Effector memory CD4-positive, alpha-beta T cell (primary cell): ENCODE results near the gene PCDHA1.
"Not testable (repeated sequence)": the region's sequence is repeated elsewhere in the genome, so short reads cannot be mapped to it uniquely, and the experiment has no call there.

ENCODE experiments used
- DNase-seq, 3 donors: peaks; one replicate each; pipeline ENCODE4 v3.0.0-alpha.2; 2020
- H3K27ac ChIP-seq: 2 replicates; pipeline ENCODE4 v1.7.0; 2013; ENCODE audit warnings: mild to moderate bottlenecking, low read length, moderate library complexity; ENCODE audit not compliant: insufficient read depth, poor library complexity, severe bottlenecking
- H3K27me3 ChIP-seq: replicated peaks from 2 replicates; pipeline ENCODE4 v1.7.0; 2013; ENCODE audit warnings: mild to moderate bottlenecking, low read length; ENCODE audit not compliant: insufficient read depth, control insufficient read depth, poor library complexity, severe bottlenecking
- H3K36me3 ChIP-seq: 2 replicates; pipeline ENCODE4 v1.7.0; 2013; ENCODE audit warnings: mild to moderate bottlenecking, low read length, moderate library complexity; ENCODE audit not compliant: control insufficient read depth, insufficient read depth
- H3K4me1 ChIP-seq: 2 replicates; pipeline ENCODE4 v1.7.0; 2013; ENCODE audit warnings: low read length, mild to moderate bottlenecking; ENCODE audit not compliant: control insufficient read depth, insufficient read depth, poor library complexity, severe bottlenecking
- H3K4me3 ChIP-seq: 2 replicates; pipeline ENCODE4 v1.7.0; 2013; ENCODE audit warnings: low read length, low read depth, mild to moderate bottlenecking; ENCODE audit not compliant: insufficient read depth, poor library complexity, severe bottlenecking
- H3K9me3 ChIP-seq: 2 replicates; pipeline ENCODE4 v1.7.0; 2013; ENCODE audit warnings: mild to moderate bottlenecking, low read length, moderate library complexity; ENCODE audit not compliant: control insufficient read depth

PCDHA1 gene

DNA sequence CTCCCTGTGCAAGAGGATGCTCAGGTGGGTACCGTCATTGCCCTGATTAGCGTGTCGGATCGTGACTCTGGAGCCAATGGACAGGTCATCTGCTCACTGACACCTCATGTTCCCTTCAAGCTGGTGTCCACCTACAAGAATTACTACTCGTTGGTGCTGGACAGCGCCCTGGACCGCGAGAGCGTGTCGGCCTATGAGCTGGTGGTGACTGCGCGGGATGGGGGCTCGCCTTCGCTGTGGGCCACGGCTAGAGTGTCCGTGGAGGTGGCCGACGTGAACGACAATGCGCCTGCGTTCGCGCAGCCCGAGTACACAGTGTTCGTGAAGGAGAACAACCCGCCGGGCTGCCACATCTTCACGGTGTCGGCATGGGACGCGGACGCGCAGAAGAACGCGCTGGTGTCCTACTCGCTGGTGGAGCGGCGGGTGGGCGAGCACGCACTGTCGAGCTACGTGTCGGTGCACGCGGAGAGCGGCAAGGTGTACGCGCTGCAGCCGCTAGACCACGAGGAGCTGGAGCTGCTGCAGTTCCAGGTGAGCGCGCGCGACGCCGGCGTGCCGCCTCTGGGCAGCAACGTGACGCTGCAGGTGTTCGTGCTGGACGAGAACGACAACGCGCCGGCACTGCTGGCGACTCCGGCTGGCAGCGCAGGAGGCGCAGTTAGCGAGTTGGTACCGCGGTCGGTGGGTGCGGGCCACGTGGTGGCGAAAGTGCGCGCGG, 90.8 kb downstream of the PCDHA1 start:
- DNase-seq, H3K27ac ChIP-seq, H3K4me1 ChIP-seq, H3K36me3 ChIP-seq, H3K4me3 ChIP-seq, H3K9me3 ChIP-seq, H3K27me3 ChIP-seq: not testable (repeated sequence)

DNA sequence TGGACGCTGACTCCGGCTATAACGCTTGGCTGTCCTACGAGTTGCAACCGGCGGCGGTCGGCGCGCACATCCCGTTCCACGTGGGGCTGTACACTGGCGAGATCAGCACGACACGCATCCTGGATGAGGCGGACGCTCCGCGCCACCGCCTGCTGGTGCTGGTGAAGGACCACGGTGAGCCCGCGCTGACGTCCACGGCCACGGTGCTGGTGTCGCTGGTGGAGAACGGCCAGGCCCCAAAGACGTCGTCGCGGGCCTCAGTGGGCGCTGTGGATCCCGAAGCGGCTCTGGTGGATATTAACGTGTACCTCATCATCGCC, 91.3 kb downstream of the PCDHA1 start:
- Histone ChIP-seq H3K36me3 (no peaks in the 10 kb centered on the region), H3K27ac (no peak overlapping the region), H3K4me3 (no peak overlapping the region), H3K27me3 (peaks cover 4% of the 10 kb centered on the region), H3K9me3 (peaks cover 12% of the 10 kb centered on the region), H3K4me1 (no peaks in the 10 kb centered on the region)
- no peak for DNase-seq

DNA sequence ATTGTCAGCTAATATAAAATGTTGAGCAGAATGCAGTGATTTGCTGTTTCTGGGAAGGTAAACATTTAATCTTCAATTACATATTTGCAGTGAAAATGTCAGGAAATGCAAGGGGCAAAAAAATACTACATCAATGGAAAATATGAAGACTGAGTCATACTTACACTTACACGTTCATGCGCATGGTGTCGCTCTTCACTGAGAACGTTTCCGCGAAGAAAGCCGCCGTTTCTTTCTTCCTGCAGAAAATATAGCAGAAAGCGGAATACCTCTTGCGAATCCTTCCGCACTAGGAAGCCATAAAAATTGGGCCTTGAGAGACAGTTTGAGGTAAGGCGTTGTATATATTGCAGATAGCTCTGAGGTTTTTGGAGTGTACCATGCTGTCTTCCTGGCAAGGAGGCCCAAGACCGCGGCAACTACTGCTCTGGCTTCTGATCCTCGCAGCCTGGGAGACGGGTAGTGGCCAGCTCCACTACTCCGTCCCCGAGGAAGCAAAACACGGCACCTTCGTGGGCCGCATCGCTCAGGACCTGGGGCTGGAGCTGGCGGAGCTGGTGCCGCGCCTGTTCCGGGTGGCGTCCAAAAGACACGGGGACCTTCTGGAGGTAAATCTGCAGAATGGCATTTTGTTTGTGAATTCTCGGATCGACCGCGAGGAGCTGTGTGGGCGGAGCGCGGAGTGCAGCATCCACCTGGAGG, 96.1 kb downstream of the PCDHA1 start, which contains the start of gene PCDHA13:
Gene PCDHA13, plus strand, starts transcription at position 236 of the 702 bp plus-strand sequence. Its CDS starts 145 bp downstream, at position 381.
- DNase-seq: no peak
- Histone ChIP-seq H3K27ac (no peak within 1 kb of the TSS), H3K4me3 (no peak within 1 kb of the TSS), H3K36me3 (no peaks in the 10 kb centered on the region), H3K4me1 (no peaks in the 10 kb centered on the region), H3K9me3 (peaks cover 6% of the 10 kb centered on the region), H3K27me3 (peaks cover 4% of the 10 kb centered on the region)

DNA sequence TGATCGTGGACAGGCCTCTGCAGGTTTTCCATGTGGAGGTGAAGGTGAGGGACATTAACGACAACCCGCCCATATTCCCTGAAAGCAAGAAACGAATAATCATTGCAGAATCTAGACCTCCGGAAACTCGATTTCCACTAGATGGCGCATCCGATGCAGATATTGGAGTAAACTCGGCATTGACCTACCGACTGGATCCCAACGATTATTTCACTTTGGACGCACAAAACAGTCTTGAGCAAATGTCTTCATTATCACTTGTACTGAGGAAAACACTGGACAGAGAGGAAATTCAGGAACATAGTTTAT, 96.6 kb downstream of the PCDHA1 start:
- peaks cover 4% of the 10 kb centered on the region for H3K27me3 ChIP-seq
- no peak for DNase-seq
- peaks cover 6% of the 10 kb centered on the region for H3K9me3 ChIP-seq
- H3K27ac ChIP-seq: no peak overlapping the region
- H3K4me3 ChIP-seq: no peak overlapping the region
- H3K4me1 ChIP-seq: no peaks in the 10 kb centered on the region
- H3K36me3 ChIP-seq: no peaks in the 10 kb centered on the region

DNA sequence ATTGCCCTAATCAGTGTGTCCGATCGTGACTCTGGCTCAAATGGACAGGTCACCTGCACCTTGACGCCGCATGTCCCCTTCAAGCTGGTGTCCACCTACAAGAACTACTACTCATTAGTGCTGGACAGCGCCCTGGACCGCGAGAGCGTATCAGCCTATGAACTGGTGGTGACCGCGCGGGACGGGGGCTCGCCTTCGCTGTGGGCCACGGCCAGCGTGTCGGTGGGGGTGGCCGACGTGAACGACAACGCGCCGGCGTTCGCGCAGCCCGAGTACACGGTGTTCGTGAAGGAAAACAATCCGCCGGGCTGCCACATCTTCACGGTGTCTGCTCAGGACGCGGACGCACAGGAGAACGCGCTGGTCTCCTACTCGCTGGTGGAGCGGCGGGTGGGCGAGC, 97.4 kb downstream of the PCDHA1 start:
- H3K27ac ChIP-seq: no peak overlapping the region
- H3K4me3 ChIP-seq: no peak overlapping the region
- H3K4me1 ChIP-seq: no peaks in the 10 kb centered on the region
- no peak for DNase-seq
- H3K9me3 ChIP-seq: peaks cover 6% of the 10 kb centered on the region
- no peaks in the 10 kb centered on the region for H3K36me3 ChIP-seq
- peaks cover 4% of the 10 kb centered on the region for H3K27me3 ChIP-seq

DNA sequence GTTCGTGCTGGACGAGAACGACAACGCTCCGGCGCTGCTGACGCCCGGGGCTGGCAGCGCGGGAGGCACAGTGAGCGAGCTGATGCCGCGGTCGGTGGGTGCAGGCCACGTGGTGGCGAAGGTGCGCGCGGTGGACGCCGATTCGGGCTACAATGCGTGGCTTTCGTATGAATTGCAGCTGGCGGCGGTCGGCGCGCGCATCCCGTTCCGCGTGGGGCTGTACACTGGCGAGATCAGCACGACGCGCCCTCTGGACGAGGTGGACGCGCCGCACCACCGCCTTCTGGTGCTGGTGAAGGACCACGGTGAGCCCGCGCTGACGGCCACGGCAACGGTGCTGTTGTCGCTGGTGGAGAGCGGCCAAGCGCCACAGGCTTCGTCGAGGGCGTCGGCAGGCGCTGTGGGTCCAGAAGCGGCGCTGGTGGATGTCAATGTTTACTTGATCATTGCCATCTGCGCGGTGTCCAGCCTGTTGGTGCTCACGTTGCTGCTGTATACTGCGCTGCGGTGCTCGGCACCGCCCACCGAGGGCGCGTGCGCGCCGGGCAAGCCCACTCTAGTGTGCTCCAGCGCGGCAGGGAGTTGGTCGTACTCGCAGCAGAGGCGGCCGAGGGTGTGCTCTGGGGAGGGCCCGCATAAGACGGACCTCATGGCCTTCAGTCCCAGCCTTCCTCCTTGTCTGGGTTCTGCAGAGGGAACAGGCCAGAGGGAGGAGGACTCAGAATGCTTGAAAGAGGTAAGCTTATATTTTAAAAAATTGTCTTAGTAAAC, 98.2 kb downstream of the PCDHA1 start:
- Histone ChIP-seq H3K36me3 (no peaks in the 10 kb centered on the region), H3K4me1 (no peaks in the 10 kb centered on the region), H3K9me3 (peaks cover 6% of the 10 kb centered on the region), H3K27me3 (no peaks in the 10 kb centered on the region), H3K4me3 (no peak overlapping the region), H3K27ac (no peak overlapping the region)
- DNase-seq: no peak

DNA sequence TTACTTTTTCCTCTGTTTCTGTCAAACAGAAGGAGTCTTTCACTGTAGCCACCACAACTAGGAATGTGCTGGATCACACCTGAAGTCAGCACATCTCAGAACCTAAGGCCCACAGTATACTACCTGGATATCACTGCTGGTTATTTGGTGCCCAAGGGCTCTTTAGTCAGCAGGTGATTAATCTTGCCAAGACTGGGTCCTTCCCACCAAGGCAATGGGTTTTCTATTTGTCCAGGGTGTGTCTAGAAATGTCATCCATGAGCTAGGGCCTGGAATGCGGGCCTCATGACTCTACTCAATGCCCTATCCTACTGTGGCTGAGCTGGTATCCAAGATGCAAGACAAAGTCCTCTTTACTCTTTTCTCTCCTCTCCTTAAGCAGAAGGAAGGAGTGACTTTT, 130.4 kb downstream of the PCDHA1 start:
- Histone ChIP-seq H3K4me1 (no peaks in the 10 kb centered on the region), H3K9me3 (no peaks in the 10 kb centered on the region), H3K4me3 (no peak overlapping the region), H3K27ac (no peak overlapping the region), H3K36me3 (no peaks in the 10 kb centered on the region), H3K27me3 (no peaks in the 10 kb centered on the region)
- no peak for DNase-seq

DNA sequence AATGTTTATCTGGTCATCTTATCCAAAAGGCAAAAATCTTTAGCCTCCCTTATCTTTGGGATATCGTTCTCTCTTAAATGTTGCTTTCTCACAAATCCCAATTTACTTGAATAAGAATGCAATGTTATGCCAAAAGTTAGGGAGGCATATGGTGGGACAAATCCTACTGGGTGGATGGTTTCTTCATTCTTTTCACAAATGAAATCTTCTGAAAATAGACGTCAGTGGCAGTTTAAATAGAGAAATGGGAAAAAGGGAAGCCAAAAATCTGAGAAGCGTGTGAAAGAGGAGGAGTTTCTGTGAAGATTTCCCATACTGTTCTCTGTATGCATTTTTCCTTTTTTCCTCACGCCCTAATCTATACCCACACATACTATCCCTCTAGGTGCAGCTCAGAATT, 137.7 kb downstream of the PCDHA1 start:
- Histone ChIP-seq H3K9me3 (no peaks in the 10 kb centered on the region), H3K4me3 (no peak overlapping the region), H3K36me3 (no peaks in the 10 kb centered on the region), H3K27ac (no peak overlapping the region), H3K27me3 (peaks cover 13% of the 10 kb centered on the region), H3K4me1 (peaks cover 5% of the 10 kb centered on the region)
- DNase-seq: no peak

DNA sequence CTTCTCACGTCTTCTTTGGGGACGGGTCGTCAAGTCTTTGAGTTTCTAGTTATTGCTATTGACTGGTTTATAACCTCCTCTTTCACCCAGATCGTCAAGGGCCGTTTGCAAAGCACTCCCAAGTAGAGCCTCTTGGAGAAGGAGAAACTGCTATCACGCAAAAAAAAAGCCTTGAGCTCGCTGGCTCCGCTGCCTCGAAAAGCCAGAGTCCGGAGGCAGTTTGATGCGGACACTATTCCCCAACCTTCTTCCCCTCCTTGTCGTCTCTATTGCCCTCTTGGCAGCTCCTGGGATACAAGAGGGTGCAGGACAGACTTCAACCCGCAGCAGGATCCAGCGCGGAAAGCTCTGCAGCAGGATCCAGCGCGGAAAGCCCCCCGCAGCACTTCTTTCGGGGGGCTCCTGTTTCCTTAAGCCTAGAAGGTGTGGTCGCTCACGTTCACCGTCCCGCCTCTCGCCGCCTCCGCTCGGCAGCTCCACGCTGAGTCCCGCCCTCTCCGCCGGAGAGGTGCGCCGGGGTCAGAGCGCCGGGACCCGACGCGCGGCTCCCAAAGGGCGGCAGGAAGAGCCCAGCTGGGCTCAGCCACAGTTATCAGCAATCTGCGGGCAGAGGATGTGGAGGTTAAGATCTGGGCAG, 140.0 kb downstream of the PCDHA1 start, which contains the start of gene PCDHAC1:
Gene PCDHAC1, plus strand, starts transcription at position 494 of the 637 bp plus-strand sequence. CDS start 594 bp downstream, outside the sequence.
- H3K4me3 ChIP-seq: peak within 1 kb of the TSS; percentile 39
- no peak within 1 kb of the TSS for H3K27ac ChIP-seq
- peaks cover 13% of the 10 kb centered on the region for H3K27me3 ChIP-seq
- peaks cover 5% of the 10 kb centered on the region for H3K4me1 ChIP-seq
- no peaks in the 10 kb centered on the region for H3K9me3 ChIP-seq
- DNase-seq: no peak
- no peaks in the 10 kb centered on the region for H3K36me3 ChIP-seq
